SK-N-SH (cell line): Measurements from ENCODE around the gene SMG1. TPM values are rescaled to one million over a fixed set of nuclear protein-coding genes. Genes with fewer than 3 reads are reported as not detected.
A peak's percentile ranks its signal among the peaks of the same experiment; 100 is the strongest.

Experiments
- CTCF ChIA-PET: fragments of 300-600, 350-600 bp; formaldehyde crosslinking; extraction: SDS; loops from one replicate; lab custom pipeline; 2021; lab: Yijun Ruan, JAX
- POLR2A ChIA-PET: fragments of 350-600 bp; sonication (Branson Sonifier 250); formaldehyde crosslinking; extraction: SDS; loops from one replicate; lab custom pipeline; 2020; ENCODE audit warnings: antibody characterized with exemption, inconsistent platforms; lab: Yijun Ruan, JAX
- DNase-seq: peaks from one replicate; pipeline ENCODE4 v3.0.0; 2012
- H2AFZ ChIP-seq: fragments of 200-600 bp; sonication (generic); 2 replicates; pipeline ENCODE4 v1.8.1; 2016; ENCODE audit warnings: antibody characterized with exemption, mild to moderate bottlenecking, low read depth
- H3F3A ChIP-seq: fragments of 200-600 bp; sonication (generic); replicated peaks from 2 replicates; pipeline ENCODE3; 2016; ENCODE audit warnings: antibody characterized with exemption, mild to moderate bottlenecking; ENCODE audit not compliant: insufficient read depth
- H3K27ac ChIP-seq, 2 experiments: fragments of 200-500 bp in 1 of 2; fragments of 200-600 bp in 1 of 2; sonication (Bioruptor generic) in 1 of 2; sonication (generic), shearing (Covaris generic) in 1 of 2; 2 replicates each; pipeline versions ENCODE4 v1.5.1 to v1.6.1; 2014 to 2016; ENCODE audit warnings: low read depth in 2 of 2, inconsistent platforms in 1 of 2, low read length in 1 of 2, mild to moderate bottlenecking in 1 of 2, mixed read lengths in 1 of 2
- H3K27me3 ChIP-seq: fragments of 200-600 bp; sonication (generic), shearing (Covaris generic); 2 replicates; pipeline ENCODE4 v1.6.1; 2016; ENCODE audit warnings: mixed run types; ENCODE audit not compliant: insufficient read depth
- H3K36me3 ChIP-seq, 2 experiments: fragments of 200-500 bp in 1 of 2; fragments of 200-600 bp in 1 of 2; sonication (Bioruptor generic) in 1 of 2; sonication (generic) in 1 of 2; replicated peaks in 1 of 2; 2 replicates each; pipeline versions ENCODE3 to v1.5.1; 2014 to 2016; ENCODE audit warnings: low read length in 1 of 2, mild to moderate bottlenecking in 1 of 2; ENCODE audit not compliant: insufficient read depth in 2 of 2, control insufficient read depth in 1 of 2
- H3K4me1 ChIP-seq, 2 experiments: fragments of 200-500 bp in 1 of 2; fragments of 200-600 bp in 1 of 2; sonication (Bioruptor generic) in 1 of 2; sonication (generic), shearing (Covaris generic) in 1 of 2; 2 replicates each; pipeline versions ENCODE4 v1.5.1 to v1.6.1; 2014 to 2016; ENCODE audit warnings: low read depth in 1 of 2, low read length in 1 of 2, mixed run types in 1 of 2; ENCODE audit not compliant: insufficient read depth in 2 of 2, control insufficient read depth in 1 of 2
- H3K4me2 ChIP-seq: fragments of 200-600 bp; sonication (generic), shearing (Covaris generic); 2 replicates; pipeline ENCODE4 v1.6.1; 2017; ENCODE audit warnings: mixed run types
- H3K4me3 ChIP-seq, 2 experiments: fragments of 200-500 bp in 1 of 2; fragments of 200-600 bp in 1 of 2; sonication (Bioruptor generic) in 1 of 2; sonication (generic), shearing (Covaris generic) in 1 of 2; 2 replicates each; pipeline versions ENCODE4 v1.5.1 to v1.8.1; 2014 to 2016; ENCODE audit warnings: low read depth in 2 of 2, inconsistent platforms in 1 of 2, low read length in 1 of 2, mild to moderate bottlenecking in 1 of 2, mixed read lengths in 1 of 2, moderate library complexity in 1 of 2
- H3K79me2 ChIP-seq: fragments of 200-600 bp; sonication (generic); 2 replicates; pipeline ENCODE4 v1.8.1; 2017; ENCODE audit warnings: mild to moderate bottlenecking; ENCODE audit not compliant: insufficient read depth
- H3K9ac ChIP-seq: fragments of 200-600 bp; sonication (generic); 2 replicates; pipeline ENCODE4 v1.6.1; 2017; ENCODE audit warnings: mixed run types
- H3K9me2 ChIP-seq: fragments of 200-600 bp; sonication (generic); 2 replicates; pipeline ENCODE4 v1.6.1; 2017; ENCODE audit warnings: mixed run types
- H3K9me3 ChIP-seq: fragments of 200-600 bp; sonication (generic); 2 replicates; pipeline ENCODE4 v1.6.1; 2017; ENCODE audit warnings: mixed run types, mild to moderate bottlenecking, moderate library complexity
- H4K20me1 ChIP-seq: fragments of 200-600 bp; sonication (generic); 2 replicates; pipeline ENCODE4 v1.6.1; 2017; ENCODE audit warnings: mild to moderate bottlenecking, mixed run types; ENCODE audit not compliant: insufficient read depth
- CHD2 ChIP-seq: fragments of 150-350 bp; IDR thresholded peaks from 2 replicates; pipeline ENCODE4 v1.6.1; 2018; ENCODE audit warnings: low read length; ENCODE audit not compliant: partially characterized antibody
- CTCF ChIP-seq: fragments of 200-600 bp; sonication (generic); IDR thresholded peaks from 2 replicates; pipeline ENCODE4 v1.6.1; 2017; ENCODE audit warnings: antibody characterized with exemption, mild to moderate bottlenecking, moderate library complexity
- ELF1 ChIP-seq: IDR thresholded peaks from 2 replicates; pipeline ENCODE4 v1.4.0; 2012
- EP300 ChIP-seq, 2 experiments: IDR thresholded peaks; 2 replicates each; pipeline versions ENCODE4 v1.4.0 to v1.6.1; 2012; ENCODE audit warnings: borderline replicate concordance in 1 of 2, low read depth in 1 of 2, low read length in 1 of 2
- EZH2phosphoT487 ChIP-seq: fragments of 200-600 bp; sonication (generic); IDR thresholded peaks from 2 replicates; pipeline ENCODE4 v1.6.1; 2017; ENCODE audit warnings: low read depth, mixed run types, mild to moderate bottlenecking, antibody characterized with exemption, moderate library complexity, borderline replicate concordance
- FOSL2 ChIP-seq: IDR thresholded peaks from 2 replicates; pipeline ENCODE4 v1.4.0; 2012; ENCODE audit warnings: low read depth, mild to moderate bottlenecking, moderate library complexity, borderline replicate concordance
- FOXM1 ChIP-seq: IDR thresholded peaks from 2 replicates; pipeline ENCODE4 v1.4.0; 2012; ENCODE audit warnings: low read depth, mild to moderate bottlenecking
- IRF3 ChIP-seq: fragments of 150-350 bp; IDR thresholded peaks from 2 replicates; pipeline ENCODE4 v1.6.1; 2016; ENCODE audit warnings: mild to moderate bottlenecking, low read depth, low read length
- MEF2A ChIP-seq: IDR thresholded peaks from 2 replicates; pipeline ENCODE4 v1.4.0; 2012; ENCODE audit warnings: low read depth, borderline replicate concordance
- MXI1 ChIP-seq: IDR thresholded peaks from 2 replicates; pipeline ENCODE4 v1.6.1; 2012; ENCODE audit warnings: mild to moderate bottlenecking, low read depth, low read length, improper control_type of control experiment
- POLR2AphosphoS5 ChIP-seq: IDR thresholded peaks from 2 replicates; pipeline ENCODE4 v1.6.1; 2012; ENCODE audit warnings: low read depth, low read length
- RAD21 ChIP-seq: IDR thresholded peaks from 2 replicates; pipeline ENCODE4 v1.6.1; 2012; ENCODE audit warnings: mild to moderate bottlenecking, low read length
- RFX5 ChIP-seq: IDR thresholded peaks from 2 replicates; pipeline ENCODE4 v1.6.1; 2012; ENCODE audit warnings: mild to moderate bottlenecking, improper control_type of control experiment, low read length
- SMC3 ChIP-seq: IDR thresholded peaks from 2 replicates; pipeline ENCODE4 v1.6.1; 2012; ENCODE audit warnings: low read depth, low read length, improper control_type of control experiment
- TAF1 ChIP-seq: IDR thresholded peaks from 2 replicates; pipeline ENCODE4 v1.6.1; 2012; ENCODE audit warnings: low read depth, mild to moderate bottlenecking, low read length, moderate library complexity, borderline replicate concordance
- TCF12 ChIP-seq: IDR thresholded peaks from 2 replicates; pipeline ENCODE4 v1.4.0; 2012
- TEAD4 ChIP-seq: IDR thresholded peaks from 2 replicates; pipeline ENCODE4 v1.4.0; 2012; ENCODE audit warnings: mild to moderate bottlenecking, borderline replicate concordance; ENCODE audit not compliant: insufficient read depth
- whole genome bisulfite sequencing: methylation state at CpG from one replicate; pipeline ENCODE4 v1.1.6; 2017; ENCODE audit warnings: low lambda C conversion rate; 5-methylcytosine and 5-hydroxymethylcytosine counted together
- polyA plus RNA-seq, 3 experiments: library from polyadenylated mRNA; depleted of rRNA; stranded (reverse); fragments of >200 nt; gene quantifications; 2 replicates each; pipeline ENCODE4 v1.2.3, GENCODE V29; 2012
- TF ChIP-seq, protein P1 (sequence below): IDR thresholded peaks from 2 replicates; pipeline ENCODE4 v1.6.1; 2012; ENCODE audit warnings: mild to moderate bottlenecking, low read depth, low read length, moderate library complexity
- TF ChIP-seq, protein P2 (sequence below): IDR thresholded peaks from 2 replicates; pipeline ENCODE4 v1.4.0; 2012; ENCODE audit warnings: low read depth

SMG1 gene
- polyA plus RNA-seq, 1 of the 3 experiments (the other 2 are of a cell fraction): 11.2 TPM

GRCh38 chr16:18804540-18804939 lies 121.7 kb downstream of the SMG1 start:
- ChIA-PET CTCF (interaction anchor here (1.0 to 2.5 kb wide), 4 partner anchors 12 to 174 kb away, joined by 3 to 8 read pairs (median 3); no protein-coding TSS in a partner anchor), POLR2A (no interaction called here)
- peaks cover 5 to 19% of the 10 kb centered on the region in 2 experiments; a peak in 3 of 4 replicates for H3K4me1 ChIP-seq
- H3K9ac ChIP-seq: 0 out of 2 replicates have a peak overlapping the region, but pooled peaks have one; percentile 17
- peaks cover 41% of the 10 kb centered on the region for H3K79me2 ChIP-seq
- peaks cover 22% of the 10 kb centered on the region for H3F3A ChIP-seq
- DNase-seq: no peak
- no peaks in the 10 kb centered on the region for H3K9me3 ChIP-seq
- no peak overlapping the region; the same call in 1 of the 2 replicates for H3K4me2 ChIP-seq
- 56% methylated on average over 3 of the region's 3 CpGs for WGBS
- H3K36me3 ChIP-seq: peaks cover 31 to 39% of the 10 kb centered on the region in 2 experiments
- peak overlapping the region in 1 of 2 experiments; percentile 32; a peak in 3 of 4 replicates for H3K27ac ChIP-seq
- no peaks in the 10 kb centered on the region for H3K27me3 ChIP-seq
- no peak overlapping the region for H3K4me3 ChIP-seq
- H3K9me2 ChIP-seq: no peaks in the 10 kb centered on the region
- no peak overlapping the region for H2AFZ ChIP-seq
- TF ChIP-seq MEF2A: no peak
- TF ChIP-seq IRF3: no peak
- no peak for TF ChIP-seq RAD21
- no peak for TF ChIP-seq RFX5
- no peak for TF ChIP-seq SMC3
- TF ChIP-seq ELF1: no peak
- no peak for TF ChIP-seq CHD2
- no peak for TF ChIP-seq MXI1
- TF ChIP-seq TAF1: no peak
- TF ChIP-seq TCF12: no peak
- no peak for TF ChIP-seq POLR2AphosphoS5
- no peak for TF ChIP-seq FOXM1
- TF ChIP-seq, protein P1, sequence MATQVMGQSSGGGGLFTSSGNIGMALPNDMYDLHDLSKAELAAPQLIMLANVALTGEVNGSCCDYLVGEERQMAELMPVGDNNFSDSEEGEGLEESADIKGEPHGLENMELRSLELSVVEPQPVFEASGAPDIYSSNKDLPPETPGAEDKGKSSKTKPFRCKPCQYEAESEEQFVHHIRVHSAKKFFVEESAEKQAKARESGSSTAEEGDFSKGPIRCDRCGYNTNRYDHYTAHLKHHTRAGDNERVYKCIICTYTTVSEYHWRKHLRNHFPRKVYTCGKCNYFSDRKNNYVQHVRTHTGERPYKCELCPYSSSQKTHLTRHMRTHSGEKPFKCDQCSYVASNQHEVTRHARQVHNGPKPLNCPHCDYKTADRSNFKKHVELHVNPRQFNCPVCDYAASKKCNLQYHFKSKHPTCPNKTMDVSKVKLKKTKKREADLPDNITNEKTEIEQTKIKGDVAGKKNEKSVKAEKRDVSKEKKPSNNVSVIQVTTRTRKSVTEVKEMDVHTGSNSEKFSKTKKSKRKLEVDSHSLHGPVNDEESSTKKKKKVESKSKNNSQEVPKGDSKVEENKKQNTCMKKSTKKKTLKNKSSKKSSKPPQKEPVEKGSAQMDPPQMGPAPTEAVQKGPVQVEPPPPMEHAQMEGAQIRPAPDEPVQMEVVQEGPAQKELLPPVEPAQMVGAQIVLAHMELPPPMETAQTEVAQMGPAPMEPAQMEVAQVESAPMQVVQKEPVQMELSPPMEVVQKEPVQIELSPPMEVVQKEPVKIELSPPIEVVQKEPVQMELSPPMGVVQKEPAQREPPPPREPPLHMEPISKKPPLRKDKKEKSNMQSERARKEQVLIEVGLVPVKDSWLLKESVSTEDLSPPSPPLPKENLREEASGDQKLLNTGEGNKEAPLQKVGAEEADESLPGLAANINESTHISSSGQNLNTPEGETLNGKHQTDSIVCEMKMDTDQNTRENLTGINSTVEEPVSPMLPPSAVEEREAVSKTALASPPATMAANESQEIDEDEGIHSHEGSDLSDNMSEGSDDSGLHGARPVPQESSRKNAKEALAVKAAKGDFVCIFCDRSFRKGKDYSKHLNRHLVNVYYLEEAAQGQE: no peak
- TF ChIP-seq EZH2phosphoT487: no peak
- TF ChIP-seq EP300 (IDR thresholded peaks at IDR 0.05; ENCODE audit: borderline replicate concordance in 1 of 2, low read depth in 1 of 2, low read length in 1 of 2): no peak
- TF ChIP-seq FOSL2: no peak
- no peak for TF ChIP-seq CTCF
- TF ChIP-seq, protein P2, sequence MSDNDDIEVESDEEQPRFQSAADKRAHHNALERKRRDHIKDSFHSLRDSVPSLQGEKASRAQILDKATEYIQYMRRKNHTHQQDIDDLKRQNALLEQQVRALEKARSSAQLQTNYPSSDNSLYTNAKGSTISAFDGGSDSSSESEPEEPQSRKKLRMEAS: no peak
- TF ChIP-seq TEAD4: no peak
- peaks cover 10% of the 10 kb centered on the region for H4K20me1 ChIP-seq
